K562 (cell line): ENCODE measurements around the gene CALD1. TPM values are rescaled to one million over a fixed set of nuclear protein-coding genes. Genes with fewer than 3 reads are reported as not detected.

Source experiments
- ATF3 ChIP-seq, 2 experiments: fragments of 450-650 bp in 1 of 2; sonication (generic) in 1 of 2; formaldehyde crosslinking in 1 of 2; IDR thresholded peaks in 1 of 2; conservative IDR thresholded peaks in 1 of 2; 2 replicates each; pipeline versions ENCODE4 v1.6.1 to v1.8.1; 2016 to 2023; ENCODE audit warnings: mild to moderate bottlenecking in 2 of 2, moderate library complexity in 2 of 2, inconsistent platforms in 1 of 2, missing genetic modification reagents in 1 of 2
- CC2D1A ChIP-seq: fragments of 450-650 bp; IDR thresholded peaks from 2 replicates; pipeline ENCODE4 v1.6.1; 2017; ENCODE audit warnings: mild to moderate bottlenecking
- JUND ChIP-seq, 2 experiments: IDR thresholded peaks; 2 replicates in 1 of 2; 3 replicates in 1 of 2; pipeline ENCODE4 v1.6.1; 2011; ENCODE audit warnings: borderline replicate concordance in 2 of 2, low read depth in 2 of 2, low read length in 2 of 2, improper control_type of control experiment in 1 of 2, missing biosample characterization in 1 of 2, missing genetic modification characterization in 1 of 2, missing genetic modification reagents in 1 of 2
- MAZ ChIP-seq, 2 experiments: fragments of 450-650 bp in 1 of 2; sonication (generic) in 1 of 2; formaldehyde crosslinking; IDR thresholded peaks in 1 of 2; conservative IDR thresholded peaks in 1 of 2; 2 replicates each; pipeline versions ENCODE4 v1.4.0 to v1.5.0; 2020; ENCODE audit warnings: mild to moderate bottlenecking in 1 of 2, missing genetic modification reagents in 1 of 2
- PBX2 ChIP-seq, 2 experiments: IDR thresholded peaks in 1 of 2; conservative IDR thresholded peaks in 1 of 2; 2 replicates each; pipeline ENCODE4 v1.6.1; 2016; ENCODE audit warnings: low read depth in 2 of 2, mild to moderate bottlenecking in 1 of 2, missing compliant biosample characterization in 1 of 2, missing genetic modification characterization in 1 of 2, moderate library complexity in 1 of 2
- SETDB1 ChIP-seq: IDR thresholded peaks from one replicate; pipeline ENCODE4 v1.6.1; 2012; ENCODE audit warnings: low read length, control low read depth, inconsistent platforms
- SMARCB1 ChIP-seq: IDR thresholded peaks from 2 replicates; pipeline ENCODE4 v1.6.1; 2011; ENCODE audit warnings: improper control_type of control experiment, low read depth; ENCODE audit not compliant: insufficient read length
- TBL1XR1 ChIP-seq, 2 experiments: IDR thresholded peaks; 2 replicates each; pipeline ENCODE4 v1.6.1; 2012; ENCODE audit warnings: improper control_type of control experiment in 2 of 2, low read length in 2 of 2, mild to moderate bottlenecking in 1 of 2
- TRIM28 ChIP-seq: fragments of 450-650 bp; IDR thresholded peaks from 2 replicates; pipeline ENCODE4 v1.6.1; 2017
- XRCC3 ChIP-seq: fragments of 450-650 bp; IDR thresholded peaks from 2 replicates; pipeline ENCODE4 v1.6.1; 2017; ENCODE audit warnings: mild to moderate bottlenecking, moderate library complexity
- ZBTB11 ChIP-seq, 3 experiments: fragments of 200-800 bp in 1 of 3; fragments of 250-450 bp in 1 of 3; fragments of 450-650 bp in 1 of 3; sonication (Bioruptor Pico) in 1 of 3; sonication (Bioruptor generic) in 1 of 3; formaldehyde crosslinking in 1 of 3; IDR thresholded peaks; 2 replicates each; pipeline versions ENCODE4 v1.6.1 to v1.8.0; 2016 to 2022; ENCODE audit warnings: mild to moderate bottlenecking in 2 of 3, missing genetic modification characterization in 2 of 3, missing compliant biosample characterization in 1 of 3, moderate library complexity in 1 of 3
- ZNF175 ChIP-seq: fragments of 200-800 bp; sonication (Bioruptor generic); IDR thresholded peaks from 2 replicates; pipeline ENCODE4 v1.6.1; 2016; ENCODE audit warnings: low read depth, mild to moderate bottlenecking, missing genetic modification characterization, missing compliant biosample characterization
- ZNF316 ChIP-seq: fragments of 450-650 bp; IDR thresholded peaks from 2 replicates; pipeline ENCODE4 v1.6.1; 2016
- ZNF354B ChIP-seq: fragments of 250-450 bp; sonication (Bioruptor Pico); IDR thresholded peaks from 2 replicates; pipeline ENCODE4 v1.4.0; 2020
- polyA plus RNA-seq, 8 experiments: library from polyadenylated mRNA; depleted of rRNA in 4 of 8; stranded (reverse) in 5 of 8; unstranded in 3 of 8; fragments of >200 nt; fragmentation: Nextera tagmentation in 2 of 8; fragmentation: Illumina TruSeq in 1 of 8; extraction: Ambion mirVana in 2 of 8; extraction: Trizol in 1 of 8; gene quantifications; 2 replicates each; pipeline versions ENCODE4 v1.2.1 to v1.2.3, GENCODE V29; 2011 to 2014; ENCODE audit warnings: inconsistent platforms in 1 of 8, missing spikeins in 1 of 8
- total RNA-seq, 7 experiments: library from RNA; depleted of rRNA in 6 of 7; stranded (reverse); fragments of >200 nt in 6 of 7; fragmentation: Illumina TruSeq in 2 of 7; extraction: Trizol in 2 of 7; gene quantifications; 2 replicates each; pipeline versions ENCODE4 v1.2.1 to v1.2.3, GENCODE V29; 2011 to 2021; ENCODE audit warnings: low replicate concordance in 1 of 7
- TF ChIP-seq, protein P1 (sequence below): IDR thresholded peaks from 2 replicates; pipeline ENCODE4 v1.6.1; 2011; ENCODE audit not compliant: insufficient read length; ENCODE audit errors: extremely low read depth

CALD1 gene
- total and polyA plus RNA-seq, 9 of the 15 experiments (the other 6 are each of a cell fraction or from before 2014, with no cell fraction given): 0.40 TPM; not detected in 8

DNA sequence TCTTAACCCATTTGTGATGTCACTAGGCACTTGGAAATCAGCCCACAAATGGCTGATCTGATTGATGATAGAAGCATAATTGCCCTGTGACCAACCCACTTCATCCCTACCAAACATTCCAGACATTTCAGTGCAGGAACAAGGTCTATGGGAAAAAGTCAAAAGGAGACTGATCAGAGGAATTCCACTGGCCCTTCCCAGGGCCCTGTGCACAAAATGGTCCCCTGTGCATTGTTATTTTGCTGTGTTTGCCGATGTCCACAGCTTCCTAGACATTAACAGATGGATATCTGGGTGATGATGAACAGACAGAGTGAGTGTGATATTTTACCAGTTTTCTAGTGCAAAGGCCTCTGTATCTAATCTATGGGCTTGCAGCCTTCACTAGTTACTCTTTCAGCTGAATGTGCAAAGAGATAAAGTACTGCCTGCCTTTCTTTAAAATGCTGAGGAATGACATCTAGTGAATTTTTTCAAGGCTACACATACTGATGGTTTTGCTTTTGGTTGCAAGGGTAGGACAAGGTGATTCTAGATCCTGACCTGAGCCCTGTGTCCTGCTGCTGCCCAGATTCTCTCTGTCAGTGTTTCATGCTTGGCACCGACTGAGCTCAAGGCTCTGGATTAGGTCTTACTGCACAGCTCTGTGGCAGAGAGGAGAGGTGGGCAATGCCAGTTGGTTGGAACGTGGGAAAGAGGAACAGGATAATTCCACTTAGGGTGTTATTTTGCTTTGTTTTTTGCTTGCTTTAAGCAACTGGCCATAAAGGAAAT lies 55.4 kb downstream of the CALD1 start (continued):
- TF ChIP-seq, protein P1, sequence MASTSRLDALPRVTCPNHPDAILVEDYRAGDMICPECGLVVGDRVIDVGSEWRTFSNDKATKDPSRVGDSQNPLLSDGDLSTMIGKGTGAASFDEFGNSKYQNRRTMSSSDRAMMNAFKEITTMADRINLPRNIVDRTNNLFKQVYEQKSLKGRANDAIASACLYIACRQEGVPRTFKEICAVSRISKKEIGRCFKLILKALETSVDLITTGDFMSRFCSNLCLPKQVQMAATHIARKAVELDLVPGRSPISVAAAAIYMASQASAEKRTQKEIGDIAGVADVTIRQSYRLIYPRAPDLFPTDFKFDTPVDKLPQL: no peak
- peak; percentile 94 for TF ChIP-seq ZNF316
- no peak for TF ChIP-seq PBX2 (CRISPR knock-in tag; IDR thresholded peaks at IDR 0.05; ENCODE audit: low read depth)
- peak; percentile 79 for TF ChIP-seq PBX2 (tag; conservative IDR thresholded peaks at IDR 0.05; ENCODE audit: low read depth)
- TF ChIP-seq TBL1XR1 (IDR thresholded peaks at IDR 0.05; ENCODE audit: low read length in 2 of 2): peak in 1 of 2 experiments; percentile 91; a peak in 3 of 4 replicates
- 0 out of 2 replicates have a peak, but pooled peaks have one; percentile 14 for TF ChIP-seq TRIM28
- TF ChIP-seq XRCC3: no peak
- 0 out of 2 replicates have a peak, but pooled peaks have one; percentile 54 for TF ChIP-seq ZNF175 (CRISPR knock-in tag)
- peak in 1 of 3 experiments; percentile 82; a peak in 2 of 6 replicates for TF ChIP-seq ZBTB11 (CRISPR knock-in tag; IDR thresholded peaks at IDR 0.05)
- peak; percentile 90; the same call in 1 of the 2 replicates for TF ChIP-seq CC2D1A
- TF ChIP-seq MAZ (CRISPR knock-in tag; conservative IDR thresholded peaks at IDR 0.05 in 1 of 2, IDR thresholded peaks at IDR 0.05 in 1 of 2): peak in 1 of 2 experiments; percentile 36; a peak in 1 of 4 replicates
- peak; percentile 59; the same call in 1 of the 2 replicates for TF ChIP-seq JUND (IDR thresholded peaks at IDR 0.05; ENCODE audit: borderline replicate concordance, low read depth, low read length)
- TF ChIP-seq JUND (tag; IDR thresholded peaks at IDR 0.05; ENCODE audit: borderline replicate concordance, low read depth, low read length): peak; percentile 82; the same call in 2 of the 3 replicates
- TF ChIP-seq SETDB1: no peak
- 0 out of 2 replicates have a peak, but pooled peaks have one; percentile 34 for TF ChIP-seq ZNF354B (CRISPR knock-in tag)
- TF ChIP-seq SMARCB1: no peak
- 0 out of 2 replicates have a peak, but pooled peaks have one; percentile 13 for TF ChIP-seq ATF3 (IDR thresholded peaks at IDR 0.05)
- TF ChIP-seq ATF3 (CRISPR knock-in tag; conservative IDR thresholded peaks at IDR 0.05): peak; percentile 87
